Hematopoietic multipotent progenitor cell (in vitro differentiated cells): Measurements from ENCODE around the gene MAPT. TPM values are rescaled to one million over a fixed set of nuclear protein-coding genes. Genes with fewer than 3 reads are reported as not detected.

Experiments used
- DNase-seq, 3 donors: peaks; one replicate each; pipeline ENCODE4 v3.0.0-alpha.2; 2011 to 2015; ENCODE audit warnings: low read depth in 2 of 3, low spot score in 2 of 3
- total RNA-seq: library from RNA; depleted of rRNA; stranded (reverse); fragments of >200 nt; gene quantifications from one replicate; pipeline ENCODE4 v1.2.3, GENCODE V29; 2012

Gene MAPT
- total RNA-seq, 1 donor, result under 0.01 TPM

DNA sequence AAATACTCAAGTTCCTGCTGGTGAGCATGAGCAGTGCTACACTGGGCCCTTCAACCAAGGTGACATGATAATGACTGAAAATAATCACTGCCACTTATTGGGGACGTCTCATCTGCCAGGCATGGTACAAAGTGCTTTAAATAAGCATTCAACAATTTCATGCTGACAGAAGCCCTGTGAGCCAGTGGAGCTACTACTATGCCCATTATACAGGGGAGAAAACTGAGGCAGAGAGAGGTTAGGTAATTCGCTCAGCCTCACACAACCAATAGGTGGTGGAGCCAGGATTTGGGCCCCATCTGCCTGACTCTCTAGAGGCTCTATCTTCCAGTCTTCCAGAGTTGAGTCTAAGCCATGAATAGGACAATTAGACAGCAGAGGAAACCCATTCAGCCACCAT lies 74.4 kb downstream of the MAPT start:
- DNase-seq, result no peak

DNA sequence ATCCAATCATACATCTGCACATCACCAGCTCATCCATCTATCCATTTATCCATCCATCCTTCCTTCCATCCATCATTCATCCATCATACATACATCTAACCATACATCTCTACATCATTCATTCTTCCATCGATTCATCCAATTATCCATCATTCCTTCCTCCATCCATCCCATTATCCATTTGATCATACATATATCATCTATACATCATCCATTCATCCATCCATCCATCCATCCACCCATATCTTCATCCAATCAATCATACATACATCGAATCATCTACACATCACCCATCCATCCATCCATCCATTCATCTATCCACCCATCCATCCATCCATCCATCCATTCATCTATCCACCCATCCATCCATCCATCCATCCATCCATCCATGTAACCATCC lies 75.4 kb downstream of the MAPT start:
- no peak for DNase-seq

DNA sequence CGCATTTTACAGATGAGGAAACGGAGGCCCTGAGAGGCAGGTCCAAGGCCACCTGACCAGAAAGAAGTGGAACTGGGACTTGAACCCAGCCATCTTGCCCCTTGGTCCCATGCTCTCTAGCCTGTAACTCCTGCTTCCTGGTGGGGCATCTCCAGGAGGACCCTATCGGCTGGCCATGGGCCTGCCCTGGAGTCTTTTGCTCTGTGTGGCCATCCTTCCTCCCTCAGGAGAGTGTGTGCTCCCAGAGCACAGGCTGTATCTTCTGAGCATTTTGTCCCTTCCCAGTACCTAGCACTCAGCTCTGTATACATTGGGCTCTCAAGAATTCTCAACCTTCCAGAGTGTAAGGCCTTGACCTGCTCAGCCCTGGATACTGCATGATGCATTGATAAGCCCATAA lies 76.3 kb downstream of the MAPT start:
- DNase-seq, result no peak

DNA sequence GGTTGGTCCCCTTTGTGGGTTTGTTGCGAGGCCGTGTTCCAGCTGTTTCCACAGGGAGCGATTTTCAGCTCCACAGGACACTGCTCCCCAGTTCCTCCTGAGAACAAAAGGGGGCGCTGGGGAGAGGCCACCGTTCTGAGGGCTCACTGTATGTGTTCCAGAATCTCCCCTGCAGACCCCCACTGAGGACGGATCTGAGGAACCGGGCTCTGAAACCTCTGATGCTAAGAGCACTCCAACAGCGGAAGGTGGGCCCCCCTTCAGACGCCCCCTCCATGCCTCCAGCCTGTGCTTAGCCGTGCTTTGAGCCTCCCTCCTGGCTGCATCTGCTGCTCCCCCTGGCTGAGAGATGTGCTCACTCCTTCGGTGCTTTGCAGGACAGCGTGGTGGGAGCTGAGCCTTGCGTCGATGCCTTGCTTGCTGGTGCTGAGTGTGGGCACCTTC lies 77.4 kb downstream of the MAPT start:
- DNase-seq, result no peak

DNA sequence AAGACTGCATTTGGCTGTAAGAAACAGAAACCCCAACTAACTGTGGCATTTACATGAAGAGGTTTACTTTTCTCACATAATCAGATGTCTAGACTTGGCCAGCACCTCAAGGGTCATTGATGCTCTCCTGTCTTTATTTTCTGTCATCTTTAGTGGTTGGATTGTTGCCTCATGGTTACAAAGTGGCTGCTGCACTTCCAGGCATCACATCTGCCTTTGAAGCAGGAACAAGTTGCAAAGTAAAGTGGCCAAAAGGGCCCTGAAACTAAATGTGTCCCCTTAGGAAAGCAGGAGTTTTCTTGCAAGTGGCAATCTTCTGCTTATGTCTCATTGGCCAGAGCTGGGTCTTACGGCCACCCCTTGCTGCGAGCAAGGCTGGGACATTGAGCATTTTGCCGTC lies 78.2 kb downstream of the MAPT start:
- DNase-seq, result no peak

DNA sequence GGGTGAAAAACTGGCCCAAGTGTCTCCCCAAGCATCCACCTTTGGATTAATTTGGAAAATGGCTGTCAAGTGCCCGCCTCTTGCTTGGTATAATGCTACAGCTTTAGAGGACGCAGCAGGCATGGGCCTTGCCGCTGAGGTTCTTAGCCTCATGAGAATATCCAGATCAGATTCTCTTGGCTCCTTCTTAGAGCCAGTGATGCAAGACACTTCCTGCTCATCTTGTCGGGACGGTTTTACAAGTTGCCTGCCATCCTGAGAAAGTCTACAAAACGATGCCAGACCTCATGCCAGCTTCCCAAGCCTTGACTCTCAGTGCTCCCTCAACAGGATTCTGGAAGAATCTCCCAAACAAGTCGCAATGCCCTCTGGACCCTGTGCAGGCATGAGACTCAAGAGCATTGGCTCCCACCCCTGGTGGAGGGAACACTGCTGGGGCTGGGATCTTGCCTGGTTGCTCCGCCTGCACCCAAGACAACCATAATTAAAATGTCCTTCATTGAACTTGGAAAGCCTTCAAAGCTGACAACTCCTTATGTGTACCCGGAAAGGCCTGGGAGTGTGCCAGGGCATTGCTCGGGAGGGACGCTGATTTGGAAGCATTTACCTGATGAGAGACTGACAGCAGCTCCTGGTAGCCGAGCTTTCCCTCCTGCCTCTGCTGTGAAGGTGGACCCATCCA lies 78.9 kb downstream of the MAPT start:
- no peak for DNase-seq

DNA sequence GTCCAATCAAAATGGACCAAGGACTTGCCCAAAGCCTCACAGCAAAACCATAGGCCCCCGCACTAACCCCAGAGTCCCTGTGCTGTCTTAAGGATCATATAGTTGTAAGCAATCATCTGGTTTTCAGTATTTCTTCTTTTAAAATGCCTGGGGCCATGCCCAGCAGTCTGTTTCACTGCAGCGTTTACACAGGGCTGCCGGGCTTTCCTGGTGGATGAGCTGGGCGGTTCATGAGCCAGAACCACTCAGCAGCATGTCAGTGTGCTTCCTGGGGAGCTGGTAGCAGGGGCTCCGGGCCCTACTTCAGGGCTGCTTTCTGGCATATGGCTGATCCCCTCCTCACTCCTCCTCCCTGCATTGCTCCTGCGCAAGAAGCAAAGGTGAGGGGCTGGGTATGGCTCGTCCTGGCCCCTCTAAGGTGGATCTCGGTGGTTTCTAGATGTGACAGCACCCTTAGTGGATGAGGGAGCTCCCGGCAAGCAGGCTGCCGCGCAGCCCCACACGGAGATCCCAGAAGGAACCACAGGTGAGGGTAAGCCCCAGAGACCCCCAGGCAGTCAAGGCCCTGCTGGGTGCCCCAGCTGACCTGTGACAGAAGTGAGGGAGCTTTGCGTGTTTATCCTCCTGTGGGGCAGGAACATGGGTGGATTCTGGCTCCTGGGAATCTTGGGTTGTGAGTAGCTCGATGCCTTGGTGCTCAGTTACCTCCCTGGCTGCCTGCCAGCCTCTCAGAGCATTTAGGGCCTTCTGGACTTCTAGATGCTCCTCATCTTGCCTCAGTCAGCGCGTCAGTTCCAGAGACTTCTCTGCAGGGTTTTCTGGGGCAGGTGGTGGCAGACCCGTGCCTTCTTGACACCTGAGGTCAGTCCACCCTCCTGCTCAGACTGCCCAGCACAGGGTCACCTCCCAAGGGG lies 79.8 kb downstream of the MAPT start:
- no peak for DNase-seq

DNA sequence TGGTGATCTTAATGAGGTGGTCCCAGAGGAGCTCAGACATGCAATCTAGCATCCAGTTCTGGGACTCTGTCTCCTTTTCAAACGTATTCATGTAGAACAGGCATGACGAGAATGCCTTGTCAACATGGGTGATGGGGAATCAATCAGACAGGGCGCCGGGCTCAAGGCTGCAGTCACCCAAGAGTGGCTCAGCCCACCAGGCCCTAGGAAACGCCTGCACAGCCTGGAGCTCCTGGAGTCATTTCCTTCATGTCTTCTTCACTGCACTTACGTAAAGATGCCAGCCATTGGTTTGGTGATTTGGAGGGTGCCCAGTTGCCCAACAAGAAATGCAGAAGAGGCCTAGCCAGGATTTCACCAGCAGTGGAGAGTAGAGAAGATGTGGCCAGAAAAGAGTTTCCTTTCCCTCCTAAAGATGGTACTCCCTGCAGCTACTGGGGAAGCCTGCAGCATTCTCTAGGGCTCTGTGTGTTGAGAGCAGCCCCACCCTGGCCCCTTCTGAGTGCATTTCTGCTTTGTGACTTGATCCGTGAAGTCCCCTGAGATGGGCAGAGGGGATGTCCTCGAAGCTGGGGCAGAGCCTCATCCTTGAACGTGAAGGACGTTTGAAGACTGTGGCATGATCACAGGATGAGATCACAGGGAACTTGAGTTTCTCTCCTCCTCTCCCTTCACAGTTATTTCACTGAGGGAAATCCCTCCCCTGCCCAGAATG lies 80.7 kb downstream of the MAPT start:
- no peak for DNase-seq

DNA sequence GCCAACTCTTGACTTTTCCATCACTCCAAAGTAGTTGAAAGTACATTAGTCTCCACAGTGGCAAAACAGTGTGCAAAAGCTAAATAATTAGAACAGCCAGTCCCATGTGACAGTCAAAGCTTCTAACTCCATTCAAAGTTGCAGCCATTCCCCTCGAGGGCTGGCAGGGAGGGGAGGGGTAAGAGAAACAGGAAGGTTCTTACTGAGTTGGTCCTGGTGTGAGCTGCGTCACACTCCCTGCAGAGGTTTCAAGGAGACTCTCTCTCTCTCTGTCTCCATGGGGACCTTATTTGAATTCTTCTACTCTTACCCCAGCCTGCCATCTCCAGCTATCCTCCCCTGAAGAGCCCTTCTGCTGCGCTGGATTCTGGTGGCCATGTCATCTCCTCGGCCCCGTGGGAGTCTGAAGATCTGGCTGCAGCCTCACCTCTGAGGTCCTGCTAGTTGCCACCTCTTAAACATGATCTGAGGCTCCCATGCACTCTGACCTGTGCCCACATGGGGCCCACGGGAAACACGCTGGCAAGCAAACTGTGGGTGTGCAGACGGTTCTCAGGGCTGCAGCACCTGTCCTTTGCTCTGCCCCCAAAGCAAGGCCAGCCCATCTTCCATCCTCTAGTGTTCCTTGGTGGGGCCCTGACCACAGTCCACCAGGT lies 81.4 kb downstream of the MAPT start:
- no peak for DNase-seq

DNA sequence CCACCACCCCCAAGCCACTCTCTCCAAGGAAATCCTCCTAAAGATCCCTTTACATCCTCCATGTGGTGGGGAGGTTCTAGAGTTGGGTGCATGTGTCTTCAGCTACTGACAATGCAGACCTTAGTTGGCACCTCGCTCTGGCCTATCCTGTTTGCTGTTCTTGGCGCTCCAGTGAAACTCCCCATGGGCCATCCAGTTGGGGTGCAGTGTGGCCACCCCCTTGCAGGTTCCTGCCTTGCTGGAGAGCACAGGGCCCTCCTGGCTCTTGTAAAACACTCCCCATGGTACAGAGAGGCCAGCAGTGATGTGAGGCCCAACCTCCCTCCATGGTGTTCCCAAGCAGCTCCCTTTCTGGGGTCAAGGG lies 82.0 kb downstream of the MAPT start:
- no peak for DNase-seq

DNA sequence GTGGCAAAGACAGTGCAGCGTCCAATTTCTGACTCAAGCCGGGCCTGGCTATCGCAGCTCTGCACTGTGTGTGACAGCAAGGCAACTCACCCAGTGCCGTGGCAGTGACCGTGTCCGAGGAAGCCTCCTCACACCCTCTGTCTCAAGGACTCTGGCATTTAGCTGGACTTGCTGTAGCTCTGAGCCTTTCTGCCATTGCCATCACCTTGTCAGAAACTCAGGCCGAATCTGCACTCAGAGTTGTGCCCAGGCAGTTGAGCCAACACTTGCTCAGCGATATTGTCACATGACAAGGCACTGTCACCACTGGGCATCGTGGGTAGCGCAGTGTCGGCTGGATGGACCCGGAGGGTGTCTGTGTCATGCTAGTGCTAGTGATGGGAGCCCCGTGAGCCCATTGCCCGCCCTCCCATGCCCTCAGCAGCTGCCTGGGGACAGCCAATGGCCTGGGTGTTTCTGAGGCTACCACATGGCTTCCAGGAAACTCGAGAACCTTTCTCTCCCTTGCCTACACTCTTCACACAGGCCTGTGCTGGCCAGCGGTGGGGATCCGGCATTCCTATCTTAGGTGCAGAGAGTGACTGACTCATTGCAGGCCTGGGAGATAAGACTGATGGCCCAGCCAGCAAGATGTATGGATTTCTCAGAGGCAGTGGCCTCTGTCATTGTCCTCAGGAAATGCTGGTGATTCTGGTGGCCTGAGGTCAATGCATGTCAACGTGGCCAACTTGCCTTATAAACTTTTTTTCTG lies 82.6 kb downstream of the MAPT start:
- no peak for DNase-seq

DNA sequence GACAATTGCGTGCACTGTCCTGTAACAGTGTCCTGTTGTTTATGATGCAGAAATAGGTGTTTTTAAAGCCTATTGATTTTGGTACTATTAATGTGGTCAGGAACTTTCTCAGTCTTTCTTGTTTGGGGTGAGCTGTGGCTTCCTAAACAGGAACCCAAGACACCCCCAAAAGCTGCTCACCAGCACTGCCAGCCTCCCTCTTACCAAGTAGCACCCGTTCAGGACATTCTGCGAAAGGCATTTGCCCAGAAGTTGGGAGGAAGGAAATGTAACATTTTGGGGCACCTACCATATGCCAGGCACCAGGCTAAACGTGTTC lies 83.1 kb downstream of the MAPT start:
- DNase-seq, result no peak

DNA sequence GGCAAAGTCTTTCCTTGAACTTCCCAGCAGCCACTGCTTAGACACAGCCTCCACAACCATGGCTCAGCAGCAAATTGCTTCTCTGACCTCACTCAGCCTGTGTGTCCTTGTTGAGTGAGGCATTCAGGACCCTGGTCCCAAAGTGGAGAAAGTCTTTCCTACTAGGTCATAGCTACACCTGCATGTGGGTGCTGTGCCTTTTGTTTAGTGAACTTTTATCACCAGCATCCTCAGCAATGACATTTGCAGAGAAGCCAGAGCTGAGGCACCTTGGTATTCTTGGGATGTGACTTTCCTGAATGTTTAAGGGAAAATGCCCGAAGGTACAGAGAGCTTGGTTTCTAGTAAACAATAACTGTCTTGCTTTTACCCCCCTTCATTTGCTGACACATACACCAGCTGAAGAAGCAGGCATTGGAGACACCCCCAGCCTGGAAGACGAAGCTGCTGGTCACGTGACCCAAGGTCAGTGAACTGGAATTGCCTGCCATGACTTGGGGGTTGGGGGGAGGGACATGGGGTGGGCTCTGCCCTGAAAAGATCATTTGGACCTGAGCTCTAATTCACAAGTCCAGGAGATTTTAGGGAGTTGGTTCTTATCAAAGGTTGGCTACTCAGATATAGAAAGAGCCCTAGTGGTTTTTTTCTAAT lies 83.7 kb downstream of the MAPT start:
- no peak for DNase-seq

DNA sequence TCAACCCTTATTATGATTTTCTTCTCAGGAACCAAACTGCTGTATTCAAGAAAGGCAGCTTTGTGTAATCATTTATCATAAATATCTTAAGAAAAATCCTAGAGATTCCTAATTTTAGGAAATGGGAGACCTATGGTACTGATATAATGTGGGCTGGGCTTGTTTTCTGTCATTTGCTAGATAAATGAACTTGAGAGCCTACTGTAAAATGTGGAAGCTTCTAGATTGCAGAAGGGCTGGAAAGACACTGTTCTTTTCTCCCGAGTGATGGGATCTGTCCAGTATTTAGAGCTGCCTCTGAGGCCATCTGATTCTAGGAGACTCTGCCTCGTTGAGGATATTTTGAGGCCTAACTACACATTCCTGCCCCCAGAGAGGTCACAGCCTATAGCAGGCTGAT lies 84.8 kb downstream of the MAPT start:
- no peak for DNase-seq

DNA sequence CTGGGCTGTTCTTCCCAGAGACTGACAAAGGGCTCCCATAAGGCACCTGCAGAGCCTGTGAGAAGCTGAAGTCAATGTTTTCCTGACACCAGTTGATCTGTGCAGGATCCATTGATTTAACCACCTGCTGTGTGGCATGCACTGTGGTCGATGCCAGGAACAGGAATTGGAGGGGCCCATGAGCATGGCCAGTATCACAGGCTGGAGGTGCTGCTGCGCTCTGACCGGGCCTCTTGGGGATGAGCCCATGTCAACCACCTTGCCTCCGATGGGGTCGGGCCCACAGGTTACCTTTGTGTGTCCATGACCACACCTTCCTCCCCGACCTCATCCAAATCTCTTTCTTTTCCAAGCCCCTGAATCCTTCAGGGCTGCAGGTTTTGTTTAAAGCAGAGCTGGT lies 86.5 kb downstream of the MAPT start:
- no peak for DNase-seq

DNA sequence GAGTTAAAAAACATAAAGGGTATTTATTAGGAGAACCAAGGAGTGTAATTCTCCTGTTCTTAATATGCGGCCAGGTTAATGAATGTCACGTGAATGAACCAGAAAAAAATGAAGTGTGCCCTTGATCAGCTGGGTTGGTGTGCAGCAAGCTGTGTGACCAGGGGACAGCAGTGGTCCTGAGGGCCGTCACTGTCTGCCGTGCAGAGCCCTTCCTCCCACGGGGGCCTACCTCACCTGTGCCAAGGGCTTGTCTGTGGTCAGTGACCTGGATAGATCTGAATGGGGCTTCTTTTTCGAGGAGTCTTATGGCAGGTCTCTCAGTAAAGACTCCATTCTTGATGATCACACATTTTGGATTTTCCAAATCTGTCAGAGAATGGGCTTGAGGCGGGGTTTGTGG lies 87.0 kb downstream of the MAPT start:
- DNase-seq, result no peak

DNA sequence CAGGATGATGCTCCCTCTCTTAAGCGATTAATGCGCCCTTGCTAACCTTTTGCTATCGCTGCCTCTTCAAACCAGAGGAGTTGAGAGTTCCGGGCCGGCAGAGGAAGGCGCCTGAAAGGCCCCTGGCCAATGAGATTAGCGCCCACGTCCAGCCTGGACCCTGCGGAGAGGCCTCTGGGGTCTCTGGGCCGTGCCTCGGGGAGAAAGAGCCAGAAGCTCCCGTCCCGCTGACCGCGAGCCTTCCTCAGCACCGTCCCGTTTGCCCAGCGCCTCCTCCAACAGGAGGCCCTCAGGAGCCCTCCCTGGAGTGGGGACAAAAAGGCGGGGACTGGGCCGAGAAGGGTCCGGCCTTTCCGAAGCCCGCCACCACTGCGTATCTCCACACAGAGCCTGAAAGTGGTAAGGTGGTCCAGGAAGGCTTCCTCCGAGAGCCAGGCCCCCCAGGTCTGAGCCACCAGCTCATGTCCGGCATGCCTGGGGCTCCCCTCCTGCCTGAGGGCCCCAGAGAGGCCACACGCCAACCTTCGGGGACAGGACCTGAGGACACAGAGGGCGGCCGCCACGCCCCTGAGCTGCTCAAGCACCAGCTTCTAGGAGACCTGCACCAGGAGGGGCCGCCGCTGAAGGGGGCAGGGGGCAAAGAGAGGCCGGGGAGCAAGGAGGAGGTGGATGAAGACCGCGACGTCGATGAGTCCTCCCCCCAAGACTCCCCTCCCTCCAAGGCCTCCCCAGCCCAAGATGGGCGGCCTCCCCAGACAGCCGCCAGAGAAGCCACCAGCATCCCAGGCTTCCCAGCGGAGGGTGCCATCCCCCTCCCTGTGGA lies 88.6 kb downstream of the MAPT start:
- DNase-seq, result no peak

DNA sequence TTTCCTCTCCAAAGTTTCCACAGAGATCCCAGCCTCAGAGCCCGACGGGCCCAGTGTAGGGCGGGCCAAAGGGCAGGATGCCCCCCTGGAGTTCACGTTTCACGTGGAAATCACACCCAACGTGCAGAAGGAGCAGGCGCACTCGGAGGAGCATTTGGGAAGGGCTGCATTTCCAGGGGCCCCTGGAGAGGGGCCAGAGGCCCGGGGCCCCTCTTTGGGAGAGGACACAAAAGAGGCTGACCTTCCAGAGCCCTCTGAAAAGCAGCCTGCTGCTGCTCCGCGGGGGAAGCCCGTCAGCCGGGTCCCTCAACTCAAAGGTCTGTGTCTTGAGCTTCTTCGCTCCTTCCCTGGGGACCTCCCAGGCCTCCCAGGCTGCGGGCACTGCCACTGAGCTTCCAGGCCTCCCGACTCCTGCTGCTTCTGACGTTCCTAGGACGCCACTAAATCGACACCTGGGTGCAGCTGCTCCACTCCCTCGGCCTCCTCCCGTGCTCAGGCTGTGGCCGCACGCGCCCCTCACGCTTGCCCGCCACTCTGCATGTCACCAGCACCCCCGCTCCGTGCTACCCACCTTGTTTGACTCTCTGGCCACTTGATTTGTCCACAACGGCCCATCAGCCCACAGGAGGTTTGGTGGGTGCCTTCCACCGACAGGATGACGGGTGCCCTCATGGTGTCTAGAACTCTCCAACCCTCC lies 89.4 kb downstream of the MAPT start:
- DNase-seq, result no peak

DNA sequence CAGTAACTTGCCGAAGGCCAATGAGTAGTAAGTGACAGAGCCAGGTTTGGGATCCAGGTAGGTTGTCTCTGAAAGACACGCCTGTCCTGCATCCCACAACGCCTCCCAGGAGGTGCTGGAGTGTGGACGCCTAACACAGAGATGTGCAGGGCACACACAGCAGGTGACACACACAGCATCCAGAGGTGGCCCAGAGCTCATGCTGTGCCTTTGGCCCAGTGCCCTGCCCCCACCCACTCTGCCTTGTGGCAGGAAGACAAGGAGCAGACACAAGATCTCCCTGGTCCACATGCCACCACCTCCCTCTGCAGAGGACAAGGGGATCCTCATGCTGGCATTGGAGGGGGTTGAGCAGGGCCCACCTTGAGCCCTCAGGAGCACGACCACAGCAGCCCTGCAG lies 90.0 kb downstream of the MAPT start:
- no peak for DNase-seq
